Ovary (tissue), 9 donors: ENCODE results near the gene OR4Q3. TPM values are rescaled to one million over a fixed set of nuclear protein-coding genes. Genes with fewer than 3 reads are reported as not detected.
"Not testable (repeated sequence)": the region's sequence is repeated elsewhere in the genome, so short reads cannot be mapped to it uniquely, and the experiment has no call there.

Experiments used
- DNase-seq, 5 donors: peaks; one replicate each; pipeline ENCODE4 v3.0.0-alpha.2; 2019 to 2020
- H3K27ac ChIP-seq, 2 donors: fragments of 200-600 bp; one replicate each; pipeline versions ENCODE4 v1.5.1 to v1.8.0; 2019 to 2022
- H3K27me3 ChIP-seq: fragments of 200-600 bp; one replicate; pipeline ENCODE4 v1.8.0; 2022
- H3K36me3 ChIP-seq: fragments of 200-600 bp; sonication (generic); one replicate; pipeline ENCODE4 v1.5.1; 2019
- H3K4me1 ChIP-seq: one replicate; pipeline ENCODE4 v1.8.1; 2013; ENCODE audit warnings: mild to moderate bottlenecking, moderate library complexity; ENCODE audit not compliant: insufficient read depth
- H3K4me3 ChIP-seq: fragments of 200-600 bp; sonication (generic); one replicate; pipeline ENCODE4 v1.5.1; 2017
- H3K9me3 ChIP-seq, 2 donors: fragments of 200-600 bp in 1 of 2; sonication (generic) in 1 of 2; one replicate each; pipeline versions ENCODE4 v1.5.1 to v1.8.1; 2013 to 2019; ENCODE audit warnings: mild to moderate bottlenecking in 1 of 2, moderate library complexity in 1 of 2
- CTCF ChIP-seq, 3 donors: fragments of 450-650 bp in 2 of 3; fragments of 200-600 bp in 1 of 3; IDR thresholded peaks; one replicate each; pipeline versions ENCODE4 v1.5.1 to v1.8.0; 2016 to 2022; ENCODE audit warnings: antibody characterized with exemption in 3 of 3, mild to moderate bottlenecking in 1 of 3
- EP300 ChIP-seq: sonication (generic); formaldehyde crosslinking; IDR thresholded peaks from one replicate; pipeline ENCODE4 v1.6.1; 2017; ENCODE audit warnings: antibody characterized with exemption
- POLR2A ChIP-seq: fragments of 450-650 bp; IDR thresholded peaks from one replicate; pipeline ENCODE4 v1.6.1; 2017; ENCODE audit warnings: antibody characterized with exemption, mild to moderate bottlenecking, moderate library complexity
- WGBS, 3 donors: extraction: QIAGEN DNeasy Blood & Tissue Kit in 1 of 3; methylation state at CpG; one replicate each; pipeline versions ENCODE4 v1.1.5 to v1.1.7; 2013 to 2017; 5-methylcytosine and 5-hydroxymethylcytosine counted together
- intact Hi-C, 4 donors: fragments of 100-400 bp; cut with DNase I; formaldehyde crosslinking; loops; one replicate each; pipeline versions ENCODE4 v1.11.0 to v1.15.1; 2022 to 2023
- polyA plus RNA-seq, 2 donors: library from polyadenylated mRNA; stranded (reverse); fragments of 200-250 nt in 1 of 2; fragments of 350-450 nt in 1 of 2; fragmentation: Illumina TruSeq in 1 of 2; extraction: RNeasy Lipid Tissue Mini Kit (QIAGEN cat#74804) in 1 of 2; gene quantifications; one replicate each; pipeline ENCODE4 v1.2.3, GENCODE V29; 2013 to 2014
- total RNA-seq, 7 donors: library from RNA; depleted of rRNA in 2 of 7; stranded (reverse); fragments of >200 nt in 2 of 7; fragmentation: NEBNext Ultra II Directional in 3 of 7; extraction: Animal tissue kit (Norgen Biotek cat#: 25700) in 3 of 7; gene quantifications; one replicate each; pipeline versions ENCODE4 v1.1.0 to v1.2.4, GENCODE V29; 2016 to 2023
- donor health status: DM: no; HTN: no; CAD: no; lungs with moderate emphysema.
- donor health status: DM: no; HTN: no; CAD: no.
- donor health status: Bipolar disorder and iron deficiency.
- donor health status: DM: yes; HTN: yes; CAD: no.
- donor health status: DM: no; HTN: no; CAD: no.
- donor health status: DM: yes; HTN: yes; CAD: no.

Gene OR4Q3
- total and polyA plus RNA-seq, 9 donors: not detected

DNA sequence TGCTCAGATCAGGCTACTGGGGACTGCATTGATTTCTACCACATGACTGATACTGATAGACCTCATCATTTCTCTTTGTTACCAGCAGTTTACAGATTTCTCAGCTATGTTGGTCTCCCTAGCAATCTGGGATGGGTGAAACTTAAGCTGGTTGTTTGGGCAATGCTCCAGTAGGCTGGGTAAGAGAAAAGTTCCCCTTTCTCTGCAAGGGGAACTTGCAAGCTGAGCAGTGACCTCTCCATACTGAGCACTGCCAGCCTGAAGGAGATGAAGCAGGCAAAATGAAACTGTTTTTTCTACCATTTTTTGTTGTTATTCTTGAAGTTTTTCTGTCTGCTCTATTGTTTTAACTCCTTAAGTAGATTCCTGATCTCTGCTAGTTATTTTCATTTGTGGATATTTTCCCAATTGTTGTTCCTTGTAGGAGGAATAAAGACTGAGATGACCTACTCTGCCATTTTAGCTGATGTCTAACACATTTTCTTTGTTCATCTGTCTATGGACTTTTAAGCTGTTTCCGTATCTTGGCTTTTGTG lies 28.6 kb downstream of the OR4Q3 start:
- no peaks in the 10 kb centered on the region for H3K4me1 ChIP-seq
- H3K27me3 ChIP-seq: no peaks in the 10 kb centered on the region
- H3K9me3 ChIP-seq: no peaks in the 10 kb centered on the region
- H3K27ac ChIP-seq: no peak overlapping the region
- DNase-seq: no peak
- H3K4me3 ChIP-seq: no peak overlapping the region
- intact Hi-C loops: no loop called here
- no peaks in the 10 kb centered on the region for H3K36me3 ChIP-seq
- 85 to 91% (median 90%) methylated on average over 1 of the region's 1 CpG for WGBS, 3 donors
- TF ChIP-seq CTCF (IDR thresholded peaks at IDR 0.05): no peak
- no peak for TF ChIP-seq POLR2A
- no peak for TF ChIP-seq EP300

DNA sequence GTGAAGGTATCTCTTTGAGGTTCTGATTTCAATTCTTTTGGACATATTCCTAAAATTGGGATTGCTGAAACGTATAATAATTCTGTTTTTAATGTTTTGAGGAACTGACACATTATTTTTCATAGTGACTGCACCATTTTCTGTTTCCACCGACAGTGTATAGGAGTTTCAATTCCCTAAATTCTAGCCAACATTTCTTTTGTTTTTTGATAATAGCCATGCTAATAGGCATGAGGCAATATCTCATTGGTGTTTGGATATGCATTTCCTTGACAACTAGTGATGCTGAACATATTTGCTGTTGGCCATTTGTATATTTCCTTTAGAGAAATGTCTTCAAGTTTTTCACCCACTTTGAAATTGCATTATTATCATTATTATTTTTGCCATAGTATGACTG lies 29.1 kb downstream of the OR4Q3 start:
- intact Hi-C loops: not testable (repeated sequence)

GRCh38 chr14:19773204-19773603 lies 29.8 kb downstream of the OR4Q3 start, which contains the start of gene OR4M1:
OR4M1 (plus strand) TSS chr14:19773504; CDS start chr14:19780323, 6,819 bp downstream.
- H3K9me3 ChIP-seq, H3K36me3 ChIP-seq, intact Hi-C loops, DNase-seq, H3K4me1 ChIP-seq, H3K4me3 ChIP-seq, H3K27ac ChIP-seq, H3K27me3 ChIP-seq: not testable (repeated sequence)
- 3 to 14% (median 9%) methylated on average over 1 of the region's 1 CpG for WGBS, 3 donors

More for the DNA sequence above, 29.1 kb downstream of the OR4Q3 start:
- H3K4me1 ChIP-seq, H3K27ac ChIP-seq, H3K36me3 ChIP-seq, H3K9me3 ChIP-seq, DNase-seq, H3K4me3 ChIP-seq, H3K27me3 ChIP-seq: not testable (repeated sequence)
- 41 to 47% (median 45%) methylated on average over 2 of the region's 2 CpGs for WGBS, 3 donors

- TF ChIP-seq CTCF (IDR thresholded peaks at IDR 0.05) (no peak), POLR2A (no peak), EP300 (no peak)
- Histone ChIP-seq H3K27me3 (no peaks in the 10 kb centered on the region), H3K27ac (no peak overlapping the region), H3K4me3 (no peak overlapping the region), H3K36me3 (no peaks in the 10 kb centered on the region), H3K9me3 (no peaks in the 10 kb centered on the region), H3K4me1 (no peaks in the 10 kb centered on the region)
- no peak for DNase-seq
- 61 to 72% (median 71%) methylated on average over 1 of the region's 1 CpG for WGBS, 3 donors
- intact Hi-C loops: no loop called here
Measured at GRCh38 chr14:19775587-19775986, 32.2 kb downstream of the OR4Q3 start.

DNA sequence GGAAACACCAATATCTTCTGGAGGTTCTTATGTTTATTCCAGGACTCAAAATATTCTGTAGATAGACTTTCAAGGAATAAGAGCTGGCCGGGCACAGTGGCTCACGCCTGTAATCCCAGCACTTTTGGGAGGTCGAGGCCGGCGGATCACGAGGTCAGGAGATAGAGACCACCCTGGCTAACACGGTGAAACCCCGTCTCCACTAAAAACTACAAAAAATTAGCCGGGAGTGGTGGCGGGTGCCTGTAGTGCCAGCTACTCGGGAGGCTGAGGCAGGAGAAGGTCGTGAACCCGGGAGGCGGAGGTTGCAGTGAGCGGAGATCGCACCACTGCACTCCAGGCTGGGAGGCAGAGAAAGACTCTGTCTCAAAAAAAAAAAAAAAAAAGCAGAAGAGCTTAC lies 42.5 kb downstream of the OR4Q3 start:
- 75 to 82% (median 79%) methylated on average over 16 of the region's 16 CpGs for WGBS, 3 donors
- H3K27ac ChIP-seq, H3K9me3 ChIP-seq, H3K27me3 ChIP-seq, DNase-seq, H3K4me1 ChIP-seq, H3K36me3 ChIP-seq, intact Hi-C loops, H3K4me3 ChIP-seq: not testable (repeated sequence)

DNA sequence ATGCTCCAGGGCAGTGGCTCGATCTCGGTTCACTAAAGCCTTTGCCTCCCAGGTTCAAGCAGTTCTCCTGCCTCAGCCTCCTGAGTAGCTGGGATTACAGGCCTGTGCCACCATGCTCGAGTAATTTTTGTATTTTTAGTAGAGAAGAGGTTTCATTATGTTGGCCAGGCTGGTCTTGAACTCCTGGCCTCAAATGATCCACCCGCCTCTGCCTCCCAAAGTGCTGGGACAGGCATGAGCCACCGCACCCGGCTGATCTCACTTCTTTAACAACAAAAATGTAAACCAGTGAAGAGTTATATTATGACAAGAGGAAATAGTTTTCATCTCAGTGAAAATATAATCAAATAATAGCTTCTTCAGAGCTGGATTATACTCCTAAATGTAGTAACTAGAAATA lies 43.9 kb downstream of the OR4Q3 start:
- H3K4me3 ChIP-seq, H3K36me3 ChIP-seq, H3K27ac ChIP-seq, H3K27me3 ChIP-seq, DNase-seq, H3K4me1 ChIP-seq, H3K9me3 ChIP-seq, intact Hi-C loops: not testable (repeated sequence)
- 66 to 76% (median 70%) methylated on average over 6 of the region's 6 CpGs for WGBS, 3 donors

- intact Hi-C loops, H3K36me3 ChIP-seq, H3K4me1 ChIP-seq, DNase-seq, H3K27ac ChIP-seq, H3K9me3 ChIP-seq, H3K4me3 ChIP-seq, H3K27me3 ChIP-seq: not testable (repeated sequence)
- WGBS, 3 donors: 60 to 71% (median 60%) methylated on average over 7 of the region's 7 CpGs
Measured at GRCh38 chr14:19788150-19788549, 44.8 kb downstream of the OR4Q3 start.

DNA sequence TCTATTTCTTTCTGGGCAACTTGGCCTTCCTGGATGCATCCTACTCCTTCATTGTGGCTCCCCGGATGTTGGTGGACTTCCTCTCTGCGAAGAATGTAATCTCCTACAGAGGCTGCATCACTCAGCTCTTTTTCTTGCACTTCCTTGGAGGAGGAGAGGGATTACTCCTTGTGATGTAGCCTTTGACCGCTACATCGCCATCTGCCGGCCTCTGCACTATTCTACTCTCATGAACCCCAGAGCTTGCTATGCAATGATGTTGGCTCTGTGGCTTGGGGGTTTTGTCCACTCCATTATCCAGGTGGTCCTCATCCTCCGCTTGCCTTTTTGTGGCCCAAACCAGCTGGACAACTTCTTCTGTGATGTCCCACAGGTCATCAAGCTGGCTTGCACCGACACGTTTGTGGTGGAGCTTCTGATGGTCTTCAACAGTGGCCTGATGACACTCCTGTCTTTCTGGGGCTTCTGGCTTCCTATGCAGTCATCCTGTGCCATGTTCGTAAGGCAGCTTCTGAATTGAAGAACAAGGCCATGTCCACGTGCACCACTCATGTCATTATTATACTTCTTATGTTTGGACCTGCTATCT lies 53.2 kb downstream of the OR4Q3 start:
- H3K27me3 ChIP-seq, DNase-seq, H3K36me3 ChIP-seq, H3K4me3 ChIP-seq, H3K27ac ChIP-seq, H3K4me1 ChIP-seq, intact Hi-C loops, H3K9me3 ChIP-seq: not testable (repeated sequence)
- WGBS, 3 donors: 63 to 68% (median 65%) methylated on average over 10 of the region's 10 CpGs
